ENCODE measurements around the gene CDYL.

Gene CDYL

GRCh38 chr6:4895971-4896370 lies 119.8 kb downstream of the CDYL start:
- no peak for TF ChIP-seq CTCF (conservative IDR thresholded peaks at IDR 0.05; ENCODE audit: low read depth, low read length)
- no peak for DNase-seq (ENCODE audit: low read depth)

GRCh38 chr6:4896401-4896800 lies 120.2 kb downstream of the CDYL start:
- no peak for DNase-seq (ENCODE audit: low read depth)
- no peak for TF ChIP-seq CTCF (conservative IDR thresholded peaks at IDR 0.05; ENCODE audit: low read depth, low read length)
- no peak overlapping the region for H3K4me3 ChIP-seq (ENCODE audit: low read length)

More at GRCh38 chr6:4895971-4896370, 119.8 kb downstream of the CDYL start:
- no peak overlapping the region for H3K4me3 ChIP-seq (ENCODE audit: low read length)

- DNase-seq (ENCODE audit: low read depth): no peak
- no peak overlapping the region for H3K4me3 ChIP-seq (ENCODE audit: low read length)
- no peak for TF ChIP-seq CTCF (conservative IDR thresholded peaks at IDR 0.05; ENCODE audit: low read depth, low read length)
These were observed 123.2 kb downstream of the CDYL start for GRCh38 chr6:4899249-4900034.

- no peak overlapping the region for H3K4me3 ChIP-seq (ENCODE audit: low read length)
- no peak for TF ChIP-seq CTCF (conservative IDR thresholded peaks at IDR 0.05; ENCODE audit: low read depth, low read length)
- no peak for DNase-seq (ENCODE audit: low read depth)
These were observed 125.3 kb downstream of the CDYL start for GRCh38 chr6:4901386-4902061.

GRCh38 chr6:4902363-4902762 lies 126.2 kb downstream of the CDYL start:
- no peak for DNase-seq (ENCODE audit: low read depth)
- no peak overlapping the region for H3K4me3 ChIP-seq (ENCODE audit: low read length)
- TF ChIP-seq CTCF (conservative IDR thresholded peaks at IDR 0.05; ENCODE audit: low read depth, low read length): no peak

- DNase-seq (ENCODE audit: low read depth): no peak
- TF ChIP-seq CTCF (conservative IDR thresholded peaks at IDR 0.05; ENCODE audit: low read depth, low read length): no peak
- H3K4me3 ChIP-seq (ENCODE audit: low read length): no peak overlapping the region
These were observed 126.9 kb downstream of the CDYL start for GRCh38 chr6:4903121-4903520.

Measured in retinal pigment epithelial cell (primary cell).